A549 (cell line): ENCODE results near the gene XRCC3. TPM values are rescaled to one million over a fixed set of nuclear protein-coding genes. Genes with fewer than 3 reads are reported as not detected.

ENCODE experiments used
- ATAC-seq, 2 experiments: fragments of 200-7000 bp in 1 of 2; fragments of >200 bp in 1 of 2; cut with Nextera tagmentation in 1 of 2; cut with Tn5 transposase in 1 of 2; 3 replicates each; pipeline versions ENCODE4 v1.8.0 to v1.9.1; 2018 to 2020; ENCODE audit warnings: mild to moderate bottlenecking in 1 of 2, moderate library complexity in 1 of 2
- CTCF ChIA-PET: fragments of 300-600 bp; sonication (Branson Sonifier 250); formaldehyde crosslinking; extraction: SDS; loops from one replicate; lab custom pipeline; 2021; ENCODE audit warnings: antibody characterized with exemption, inconsistent platforms; lab: Yijun Ruan, JAX
- POLR2A ChIA-PET: fragments of 350-600 bp; formaldehyde crosslinking; extraction: SDS; loops from one replicate; lab custom pipeline; 2021; ENCODE audit warnings: antibody characterized with exemption, inconsistent platforms; lab: Yijun Ruan, JAX
- DNase-seq, 2 experiments: peaks; one replicate each; pipeline versions ENCODE4 v3.0.0 to v3.0.0-alpha.2; 2011 to 2016; ENCODE audit warnings: low read depth in 1 of 2, low spot score in 1 of 2
- FAIRE-seq: peaks from 2 replicates; lab custom pipeline; 2011; peaks lifted over from hg19 to GRCh38; lab: Jason Lieb, UNC
- H3K27ac ChIP-seq, 2 experiments: fragments of >200 bp; sonication (Bioruptor Twin); formaldehyde crosslinking; 3 replicates each; pipeline ENCODE4 v1.5.1; 2016 to 2017
- H3K4me1 ChIP-seq: fragments of >200 bp; sonication (Bioruptor Twin); formaldehyde crosslinking; 3 replicates; pipeline ENCODE4 v1.6.1; 2016
- H3K4me2 ChIP-seq: fragments of >200 bp; sonication (Bioruptor Twin); formaldehyde crosslinking; 3 replicates; pipeline ENCODE4 v1.6.1; 2016
- H3K4me3 ChIP-seq: fragments of >200 bp; sonication (Bioruptor Twin); formaldehyde crosslinking; 3 replicates; pipeline ENCODE4 v1.5.1; 2016
- H3K9me3 ChIP-seq: fragments of >200 bp; sonication (Bioruptor Twin); formaldehyde crosslinking; 3 replicates; pipeline ENCODE4 v1.6.1; 2016
- CEBPB ChIP-seq, 2 experiments: fragments of >200 bp in 1 of 2; sonication (Bioruptor Twin) in 1 of 2; formaldehyde crosslinking in 1 of 2; IDR thresholded peaks; 2 replicates each; pipeline ENCODE4 v1.6.1; 2012 to 2016
- CHD4 ChIP-seq: fragments of 200-600 bp; sonication (generic); IDR thresholded peaks from 2 replicates; pipeline ENCODE4 v1.6.1; 2016; ENCODE audit warnings: antibody characterized with exemption, mild to moderate bottlenecking, borderline replicate concordance
- ESRRA ChIP-seq: fragments of 150-350 bp; IDR thresholded peaks from 2 replicates; pipeline ENCODE4 v1.6.1; 2014; ENCODE audit warnings: mild to moderate bottlenecking, low read length, borderline replicate concordance
- FOSL2 ChIP-seq, 2 experiments: fragments of 450-650 bp in 1 of 2; fragments of >200 bp in 1 of 2; sonication (Bioruptor Twin) in 1 of 2; formaldehyde crosslinking; IDR thresholded peaks; 2 replicates each; pipeline versions ENCODE4 v1.5.0 to v1.6.1; 2016 to 2020; ENCODE audit warnings: mild to moderate bottlenecking in 1 of 2, moderate library complexity in 1 of 2
- GATA3 ChIP-seq: IDR thresholded peaks from 2 replicates; pipeline ENCODE4 v1.6.1; 2012; ENCODE audit warnings: borderline replicate concordance
- HOXA7 ChIP-seq: fragments of 250-450 bp; sonication (Bioruptor Pico); IDR thresholded peaks from 2 replicates; pipeline ENCODE4 v1.5.0; 2020; ENCODE audit warnings: mild to moderate bottlenecking, moderate library complexity
- HOXB13 ChIP-seq: fragments of 250-450 bp; sonication (Bioruptor Pico); IDR thresholded peaks from 2 replicates; pipeline ENCODE4 v1.5.0; 2020; ENCODE audit warnings: low read depth, mild to moderate bottlenecking, moderate library complexity
- HOXB5 ChIP-seq: fragments of 250-450 bp; sonication (Bioruptor Pico); IDR thresholded peaks from 2 replicates; pipeline ENCODE4 v1.5.0; 2020; ENCODE audit warnings: mild to moderate bottlenecking, moderate library complexity
- MAZ ChIP-seq: fragments of 150-350 bp; IDR thresholded peaks from 2 replicates; pipeline ENCODE4 v1.6.1; 2014; ENCODE audit warnings: antibody characterized with exemption, low read depth, low read length, borderline replicate concordance
- NR3C1 ChIP-seq: fragments of >200 bp; sonication (Bioruptor Twin); formaldehyde crosslinking; IDR thresholded peaks from 3 replicates; pipeline ENCODE4 v1.6.1; 2017
- RFX5 ChIP-seq: fragments of 450-650 bp; IDR thresholded peaks from 2 replicates; pipeline ENCODE4 v1.7.1; 2014; ENCODE audit warnings: antibody characterized with exemption, mild to moderate bottlenecking, moderate library complexity
- ZC3H11A ChIP-seq: fragments of 450-650 bp; IDR thresholded peaks from 2 replicates; pipeline ENCODE4 v1.6.1; 2014; ENCODE audit warnings: antibody characterized with exemption, mild to moderate bottlenecking
- ZNF302 ChIP-seq: fragments of 250-450 bp; sonication (Bioruptor Pico); IDR thresholded peaks from 2 replicates; pipeline ENCODE4 v1.9.0; 2021; ENCODE audit warnings: inconsistent platforms, mild to moderate bottlenecking, moderate library complexity
- WGBS: methylation state at CpG from one replicate; pipeline ENCODE4 v1.1.6; 2017; ENCODE audit errors: missing lambda C conversion rate; 5-methylcytosine and 5-hydroxymethylcytosine counted together
- polyA plus RNA-seq, 4 experiments: library from polyadenylated mRNA; depleted of rRNA in 3 of 4; stranded (reverse); fragments of >200 nt; fragmentation: RNase III in 1 of 4; extraction: RNeasy Plus Mini Kit Qiagen cat#74134 plus additional on column Dnase treatment in 1 of 4; gene quantifications; 2 replicates in 3 of 4; 3 replicates in 1 of 4; pipeline ENCODE4 v1.2.3, GENCODE V29; 2011 to 2017
- TF ChIP-seq, protein P1 (sequence below): fragments of >200 bp; sonication (Bioruptor Twin); formaldehyde crosslinking; IDR thresholded peaks from 3 replicates; pipeline ENCODE4 v1.6.1; 2016
- TF ChIP-seq, protein P2 (sequence below): fragments of 450-650 bp; IDR thresholded peaks from 2 replicates; pipeline ENCODE4 v1.6.1; 2014; ENCODE audit warnings: antibody characterized with exemption
- TF ChIP-seq, protein P3 (sequence below): fragments of >200 bp; sonication (Bioruptor Twin); formaldehyde crosslinking; IDR thresholded peaks from 2 replicates; pipeline ENCODE4 v1.6.1; 2016
- TF ChIP-seq, protein P4 (sequence below): fragments of 200-600 bp; sonication (generic); IDR thresholded peaks from 2 replicates; pipeline ENCODE4 v1.6.1; 2016; ENCODE audit warnings: antibody characterized with exemption, mild to moderate bottlenecking, moderate library complexity

XRCC3 gene
- polyA plus RNA-seq, 2 of the 4 experiments (the other 2 are of a cell fraction), result 23.0 to 28.1 TPM

DNA sequence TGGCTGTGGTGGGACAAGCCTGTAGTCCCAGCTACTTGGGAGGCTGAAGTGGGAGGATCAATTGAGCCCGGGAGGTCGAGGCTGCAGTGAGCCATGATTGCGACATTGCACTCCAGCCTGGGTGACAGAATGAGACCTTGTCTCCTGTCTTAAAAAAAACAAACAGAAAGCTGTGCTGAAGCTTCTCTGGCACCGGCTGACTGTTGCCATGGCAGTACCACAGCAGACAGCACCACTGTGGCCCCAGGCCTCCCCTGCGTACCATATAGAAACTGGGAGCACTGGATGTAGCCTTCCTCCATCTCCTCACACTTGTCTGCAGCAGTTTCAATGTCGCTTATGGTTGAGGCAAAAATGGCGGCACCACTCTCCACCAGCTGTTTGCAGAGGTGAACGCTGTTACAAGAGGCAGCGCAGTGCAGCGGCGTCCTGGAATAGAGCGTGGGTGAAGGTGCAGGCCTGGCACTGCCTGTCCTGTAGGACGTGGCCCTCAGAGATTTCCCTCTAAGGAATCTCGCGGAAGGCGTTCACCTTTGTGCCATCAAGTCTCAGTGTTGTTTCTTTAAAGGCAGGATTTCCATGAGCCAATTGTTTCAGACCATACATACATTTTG is 22.3 kb upstream of the XRCC3 start:
- no peak overlapping the region for H3K27ac ChIP-seq
- no peak overlapping the region for H3K4me2 ChIP-seq
- H3K4me1 ChIP-seq, result no peaks in the 10 kb centered on the region
- no peak for DNase-seq
- no peak overlapping the region for H3K4me3 ChIP-seq
- ATAC-seq, result no peak
- ChIA-PET CTCF (interaction anchor here (1.0 kb wide), 1 partner anchor 10 kb away, joined by 3 read pairs; no protein-coding TSS in a partner anchor), POLR2A (no interaction called here)
- no peak for TF ChIP-seq RFX5
- peak in 1 of 2 experiments; percentile 60; a peak in 2 of 4 replicates for TF ChIP-seq CEBPB (IDR thresholded peaks at IDR 0.05)
- no peak for TF ChIP-seq ZC3H11A
- TF ChIP-seq HOXA7 (CRISPR knock-in tag), result no peak
- TF ChIP-seq MAZ, result no peak
- TF ChIP-seq HOXB5 (CRISPR knock-in tag), result no peak
- WGBS, result 90% methylated on average over 16 of the region's 16 CpGs
- FAIRE-seq, result no peak
- H3K9me3 ChIP-seq, result no peaks in the 10 kb centered on the region

DNA sequence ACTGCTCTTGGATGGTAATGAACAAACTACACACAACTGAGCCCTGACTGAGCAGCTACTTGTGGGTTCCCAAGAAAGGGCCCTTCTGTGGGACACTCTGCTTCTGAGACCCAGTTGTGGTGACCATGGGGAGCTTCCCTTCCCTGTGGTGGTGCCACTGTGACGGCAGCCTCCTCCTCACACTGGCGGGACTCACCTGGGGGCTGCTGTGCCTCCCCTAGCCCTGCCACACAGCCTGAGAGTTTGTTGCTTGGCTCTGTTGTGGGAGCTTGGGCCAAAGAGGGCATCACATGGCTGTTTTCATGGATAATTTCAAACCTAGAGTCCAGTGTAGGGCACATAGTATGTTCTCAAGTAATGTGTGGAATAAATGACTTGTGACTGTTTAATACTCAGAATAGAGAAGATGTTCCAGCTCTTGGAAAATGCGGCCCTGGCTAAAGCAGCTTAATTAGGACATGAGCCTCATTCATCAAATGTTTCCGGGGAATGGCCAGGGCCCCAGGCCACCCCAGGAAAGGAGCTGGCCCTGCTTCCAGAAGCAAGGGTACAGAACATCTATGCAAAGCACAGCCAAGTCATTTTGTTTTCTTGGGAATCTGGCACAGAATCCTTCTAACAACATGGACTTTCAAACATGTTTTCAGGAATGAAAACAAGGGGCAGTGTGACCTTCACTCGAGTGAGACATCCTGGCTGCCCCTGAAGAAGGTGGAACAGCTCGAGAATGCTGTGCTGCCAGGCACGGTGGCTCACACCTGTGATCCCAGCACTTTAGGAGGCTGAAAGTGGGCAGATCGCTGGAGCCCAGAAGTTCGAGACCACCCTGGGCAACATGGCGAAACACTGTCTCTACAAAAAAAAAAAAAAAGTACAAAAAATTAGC is 21.5 kb upstream of the XRCC3 start:
- no peak overlapping the region for H3K4me3 ChIP-seq
- CTCF ChIA-PET, result interaction anchor here (0.6 kb wide), 1 partner anchor 17 kb away, joined by 3 read pairs; no protein-coding TSS in a partner anchor
- H3K4me2 ChIP-seq, result no peak overlapping the region
- POLR2A ChIA-PET, result no interaction called here
- H3K27ac ChIP-seq, result no peak overlapping the region
- H3K9me3 ChIP-seq, result no peaks in the 10 kb centered on the region
- H3K4me1 ChIP-seq, result no peaks in the 10 kb centered on the region
- FAIRE-seq, result no peak
- WGBS, result 83% methylated on average over 10 of the region's 10 CpGs
- TF ChIP-seq, protein P1, sequence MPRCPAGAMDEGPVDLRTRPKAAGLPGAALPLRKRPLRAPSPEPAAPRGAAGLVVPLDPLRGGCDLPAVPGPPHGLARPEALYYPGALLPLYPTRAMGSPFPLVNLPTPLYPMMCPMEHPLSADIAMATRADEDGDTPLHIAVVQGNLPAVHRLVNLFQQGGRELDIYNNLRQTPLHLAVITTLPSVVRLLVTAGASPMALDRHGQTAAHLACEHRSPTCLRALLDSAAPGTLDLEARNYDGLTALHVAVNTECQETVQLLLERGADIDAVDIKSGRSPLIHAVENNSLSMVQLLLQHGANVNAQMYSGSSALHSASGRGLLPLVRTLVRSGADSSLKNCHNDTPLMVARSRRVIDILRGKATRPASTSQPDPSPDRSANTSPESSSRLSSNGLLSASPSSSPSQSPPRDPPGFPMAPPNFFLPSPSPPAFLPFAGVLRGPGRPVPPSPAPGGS, result no peak
- TF ChIP-seq CHD4 (no peak), FOSL2 (IDR thresholded peaks at IDR 0.05) (no peak), FOSL2 (CRISPR knock-in tag; IDR thresholded peaks at IDR 0.05) (no peak), HOXB13 (CRISPR knock-in tag) (no peak), NR3C1 (no peak), ZNF302 (CRISPR knock-in tag) (no peak)
- TF ChIP-seq, protein P2, sequence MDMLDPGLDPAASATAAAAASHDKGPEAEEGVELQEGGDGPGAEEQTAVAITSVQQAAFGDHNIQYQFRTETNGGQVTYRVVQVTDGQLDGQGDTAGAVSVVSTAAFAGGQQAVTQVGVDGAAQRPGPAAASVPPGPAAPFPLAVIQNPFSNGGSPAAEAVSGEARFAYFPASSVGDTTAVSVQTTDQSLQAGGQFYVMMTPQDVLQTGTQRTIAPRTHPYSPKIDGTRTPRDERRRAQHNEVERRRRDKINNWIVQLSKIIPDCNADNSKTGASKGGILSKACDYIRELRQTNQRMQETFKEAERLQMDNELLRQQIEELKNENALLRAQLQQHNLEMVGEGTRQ, result no peak
- TF ChIP-seq, protein P3, sequence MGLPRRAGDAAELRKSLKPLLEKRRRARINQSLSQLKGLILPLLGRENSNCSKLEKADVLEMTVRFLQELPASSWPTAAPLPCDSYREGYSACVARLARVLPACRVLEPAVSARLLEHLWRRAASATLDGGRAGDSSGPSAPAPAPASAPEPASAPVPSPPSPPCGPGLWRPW, result no peak
- no peak for ATAC-seq
- no peak for DNase-seq

DNA sequence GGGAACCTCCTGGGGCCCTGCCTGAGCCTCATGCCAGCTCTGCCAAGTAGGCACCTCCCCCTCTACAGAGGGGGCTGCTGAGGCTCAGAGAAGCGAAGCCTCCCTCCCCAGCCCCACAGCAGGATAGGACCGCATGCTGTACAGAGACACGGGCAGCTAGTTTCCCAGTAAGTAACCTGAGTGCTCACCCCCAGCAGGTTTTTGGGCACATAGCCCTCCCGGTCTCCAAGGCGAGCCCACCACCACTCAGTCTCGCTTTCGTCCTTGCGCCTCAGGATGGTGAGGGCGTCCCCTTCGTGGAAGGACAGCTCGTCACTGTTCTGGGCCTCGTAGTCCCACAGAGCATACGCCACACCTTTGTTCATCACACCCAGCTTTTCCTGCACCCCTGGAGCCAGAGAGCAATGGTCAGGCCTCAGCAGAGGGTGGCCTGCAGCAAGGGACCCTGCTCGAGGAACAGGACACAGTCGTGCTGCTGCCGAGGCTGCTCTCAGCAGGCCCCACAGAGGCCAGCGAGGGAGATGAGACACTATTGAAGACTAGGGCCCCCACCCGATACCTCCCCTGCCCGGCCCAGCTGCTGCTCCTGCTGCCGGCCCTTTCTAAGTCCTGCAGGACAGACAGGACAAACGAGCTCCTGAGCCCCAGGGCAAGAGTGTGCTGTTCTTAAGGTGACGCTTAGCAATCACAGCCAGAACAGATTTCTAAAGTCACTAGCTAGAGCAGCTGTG is 20.7 kb upstream of the XRCC3 start:
- H3K4me2 ChIP-seq, result no peak overlapping the region

More for the DNA sequence above, 20.7 kb upstream of the XRCC3 start:
- no peak overlapping the region for H3K4me3 ChIP-seq
- no peak; a peak in 1 of 6 replicates for ATAC-seq
- H3K27ac ChIP-seq, result no peak overlapping the region
- TF ChIP-seq ESRRA (no peak), GATA3 (no peak), NR3C1 (no peak)
- TF ChIP-seq, protein P4, sequence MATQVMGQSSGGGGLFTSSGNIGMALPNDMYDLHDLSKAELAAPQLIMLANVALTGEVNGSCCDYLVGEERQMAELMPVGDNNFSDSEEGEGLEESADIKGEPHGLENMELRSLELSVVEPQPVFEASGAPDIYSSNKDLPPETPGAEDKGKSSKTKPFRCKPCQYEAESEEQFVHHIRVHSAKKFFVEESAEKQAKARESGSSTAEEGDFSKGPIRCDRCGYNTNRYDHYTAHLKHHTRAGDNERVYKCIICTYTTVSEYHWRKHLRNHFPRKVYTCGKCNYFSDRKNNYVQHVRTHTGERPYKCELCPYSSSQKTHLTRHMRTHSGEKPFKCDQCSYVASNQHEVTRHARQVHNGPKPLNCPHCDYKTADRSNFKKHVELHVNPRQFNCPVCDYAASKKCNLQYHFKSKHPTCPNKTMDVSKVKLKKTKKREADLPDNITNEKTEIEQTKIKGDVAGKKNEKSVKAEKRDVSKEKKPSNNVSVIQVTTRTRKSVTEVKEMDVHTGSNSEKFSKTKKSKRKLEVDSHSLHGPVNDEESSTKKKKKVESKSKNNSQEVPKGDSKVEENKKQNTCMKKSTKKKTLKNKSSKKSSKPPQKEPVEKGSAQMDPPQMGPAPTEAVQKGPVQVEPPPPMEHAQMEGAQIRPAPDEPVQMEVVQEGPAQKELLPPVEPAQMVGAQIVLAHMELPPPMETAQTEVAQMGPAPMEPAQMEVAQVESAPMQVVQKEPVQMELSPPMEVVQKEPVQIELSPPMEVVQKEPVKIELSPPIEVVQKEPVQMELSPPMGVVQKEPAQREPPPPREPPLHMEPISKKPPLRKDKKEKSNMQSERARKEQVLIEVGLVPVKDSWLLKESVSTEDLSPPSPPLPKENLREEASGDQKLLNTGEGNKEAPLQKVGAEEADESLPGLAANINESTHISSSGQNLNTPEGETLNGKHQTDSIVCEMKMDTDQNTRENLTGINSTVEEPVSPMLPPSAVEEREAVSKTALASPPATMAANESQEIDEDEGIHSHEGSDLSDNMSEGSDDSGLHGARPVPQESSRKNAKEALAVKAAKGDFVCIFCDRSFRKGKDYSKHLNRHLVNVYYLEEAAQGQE, result no peak
- H3K4me1 ChIP-seq, result no peaks in the 10 kb centered on the region
- ChIA-PET POLR2A (no interaction called here), CTCF (interaction anchor here (0.6 to 1.4 kb wide), 3 partner anchors 12 to 165 kb away, joined by 3 read pairs; no protein-coding TSS in a partner anchor)
- 90% methylated on average over 20 of the region's 22 CpGs for WGBS
- DNase-seq, result no peak
- no peaks in the 10 kb centered on the region for H3K9me3 ChIP-seq
- no peak for FAIRE-seq
